ENCODE data around the gene HCN1. TPM values are rescaled to one million over a fixed set of nuclear protein-coding genes. Genes with fewer than 3 reads are reported as not detected.

The HCN1 gene
- total and polyA plus RNA-seq, 2 of the 13 experiments (the other 11 are each of a cell fraction or from before 2014, with no cell fraction given), result not detected

GRCh38 chr5:45252541-45252940 lies 443.6 kb downstream of the HCN1 start (continued):
- TF ChIP-seq, protein P1, sequence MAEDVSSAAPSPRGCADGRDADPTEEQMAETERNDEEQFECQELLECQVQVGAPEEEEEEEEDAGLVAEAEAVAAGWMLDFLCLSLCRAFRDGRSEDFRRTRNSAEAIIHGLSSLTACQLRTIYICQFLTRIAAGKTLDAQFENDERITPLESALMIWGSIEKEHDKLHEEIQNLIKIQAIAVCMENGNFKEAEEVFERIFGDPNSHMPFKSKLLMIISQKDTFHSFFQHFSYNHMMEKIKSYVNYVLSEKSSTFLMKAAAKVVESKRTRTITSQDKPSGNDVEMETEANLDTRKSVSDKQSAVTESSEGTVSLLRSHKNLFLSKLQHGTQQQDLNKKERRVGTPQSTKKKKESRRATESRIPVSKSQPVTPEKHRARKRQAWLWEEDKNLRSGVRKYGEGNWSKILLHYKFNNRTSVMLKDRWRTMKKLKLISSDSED (CRISPR knock-in tag; IDR thresholded peaks at IDR 0.05), result no peak
- TF ChIP-seq ZFP1 (CRISPR knock-in tag; IDR thresholded peaks at IDR 0.05), result no peak
- TF ChIP-seq ZMYM4 (CRISPR knock-in tag; IDR thresholded peaks at IDR 0.05), result no peak

- BruUV-seq (replicated peaks), result no TSS peak
- in situ Hi-C loops (cut with HindIII; ENCODE audit: extremely low pct_ligation_motif_present, low pct_unique_long_range_greater_than_20kb), result no loop called here
These were observed 470.6 kb downstream of the HCN1 start for GRCh38 chr5:45225571-45226031.

More at GRCh38 chr5:45225571-45226031, 470.6 kb downstream of the HCN1 start:
- Histone ChIP-seq H3K4me3 (replicated peaks in 1 of 3; ENCODE audit: insufficient read depth in 1 of 3, low read depth in 2 of 3, low read length in 3 of 3) (no peak overlapping the region), H3K27ac (ENCODE audit: extremely low read length, insufficient read depth, low read length) (no peak overlapping the region), H3K9ac (ENCODE audit: insufficient read depth, low read depth, low read length) (no peak overlapping the region), H4K20me1 (ENCODE audit: insufficient read depth, low read length) (no peaks in the 10 kb centered on the region), H3K4me1 (ENCODE audit: insufficient read depth, low read length) (no peaks in the 10 kb centered on the region), H3K27me3 (ENCODE audit: control insufficient read depth in 1 of 2, insufficient read depth in 2 of 2, low read length in 2 of 2) (no peaks in the 10 kb centered on the region), H2AFZ (ENCODE audit: low read length) (no peak overlapping the region), H3K9me3 (ENCODE audit: low read length) (peaks cover 88% of the 10 kb centered on the region), H3K36me3 (replicated peaks in 1 of 2; ENCODE audit: control insufficient read depth in 1 of 2, insufficient read depth in 2 of 2, low read length in 2 of 2) (no peaks in the 10 kb centered on the region), H3K79me2 (ENCODE audit: insufficient read depth, low read length) (no peaks in the 10 kb centered on the region), H3K4me2 (ENCODE audit: low read depth, low read length) (no peak overlapping the region)
- ChIA-PET CTCF (ENCODE audit: low intra/inter-chr PET ratio, low total read pairs) (no interaction called here), POLR2A (no interaction called here)
- FAIRE-seq, result no peak
- WGBS (ENCODE audit: low lambda C conversion rate), result no CpG with 5 or more reads among the region's 25 CpGs
- no peak for ATAC-seq
- TF ChIP-seq ZNF746 (CRISPR knock-in tag; IDR thresholded peaks at IDR 0.05) (no peak), ZNF607 (CRISPR knock-in tag; IDR thresholded peaks at IDR 0.05; ENCODE audit: borderline replicate concordance) (no peak), ZNF280B (CRISPR knock-in tag; IDR thresholded peaks at IDR 0.05; ENCODE audit: borderline replicate concordance) (no peak), ZBTB38 (CRISPR knock-in tag; IDR thresholded peaks at IDR 0.05) (no peak), HNF4G (IDR thresholded peaks at IDR 0.05; ENCODE audit: borderline replicate concordance, low read depth, low read length) (no peak), HNF4G (CRISPR knock-in tag; IDR thresholded peaks at IDR 0.05; ENCODE audit: borderline replicate concordance, low read depth) (no peak), PAF1 (CRISPR knock-in tag; IDR thresholded peaks at IDR 0.05) (no peak)
- TF ChIP-seq, protein P2, sequence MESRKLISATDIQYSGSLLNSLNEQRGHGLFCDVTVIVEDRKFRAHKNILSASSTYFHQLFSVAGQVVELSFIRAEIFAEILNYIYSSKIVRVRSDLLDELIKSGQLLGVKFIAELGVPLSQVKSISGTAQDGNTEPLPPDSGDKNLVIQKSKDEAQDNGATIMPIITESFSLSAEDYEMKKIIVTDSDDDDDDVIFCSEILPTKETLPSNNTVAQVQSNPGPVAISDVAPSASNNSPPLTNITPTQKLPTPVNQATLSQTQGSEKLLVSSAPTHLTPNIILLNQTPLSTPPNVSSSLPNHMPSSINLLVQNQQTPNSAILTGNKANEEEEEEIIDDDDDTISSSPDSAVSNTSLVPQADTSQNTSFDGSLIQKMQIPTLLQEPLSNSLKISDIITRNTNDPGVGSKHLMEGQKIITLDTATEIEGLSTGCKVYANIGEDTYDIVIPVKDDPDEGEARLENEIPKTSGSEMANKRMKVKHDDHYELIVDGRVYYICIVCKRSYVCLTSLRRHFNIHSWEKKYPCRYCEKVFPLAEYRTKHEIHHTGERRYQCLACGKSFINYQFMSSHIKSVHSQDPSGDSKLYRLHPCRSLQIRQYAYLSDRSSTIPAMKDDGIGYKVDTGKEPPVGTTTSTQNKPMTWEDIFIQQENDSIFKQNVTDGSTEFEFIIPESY (CRISPR knock-in tag; IDR thresholded peaks at IDR 0.05), result no peak
- DNase-seq (ENCODE audit: low spot score), result no peak
- intact Hi-C loops (cut with micrococcal nuclease; ENCODE audit: unreplicated experiment), result no loop called here

Data from HepG2 (cell line).